HepG2 (cell line): ENCODE results near the gene NPPA. TPM values are rescaled to one million over a fixed set of nuclear protein-coding genes. Genes with fewer than 3 reads are reported as not detected.

Source experiments
- HNF4A ChIP-seq: sonication (generic); formaldehyde crosslinking; IDR thresholded peaks from 2 replicates; pipeline ENCODE4 v1.4.0; 2020; ENCODE audit warnings: missing genetic modification reagents
- MLLT10 ChIP-seq: sonication (generic); formaldehyde crosslinking; IDR thresholded peaks from 2 replicates; pipeline ENCODE4 v1.4.0; 2020; ENCODE audit warnings: missing genetic modification reagents
- PPARG ChIP-seq: conservative IDR thresholded peaks from 2 replicates; pipeline ENCODE4 v1.6.1; 2016; ENCODE audit warnings: missing biosample characterization, missing genetic modification reagents
- SCMH1 ChIP-seq: sonication (generic); formaldehyde crosslinking; IDR thresholded peaks from 2 replicates; pipeline ENCODE4 v1.9.0; 2021; ENCODE audit warnings: missing genetic modification reagents, mild to moderate bottlenecking, borderline replicate concordance
- SNRNP70 ChIP-seq: fragments of 200-400 bp; formaldehyde crosslinking; IDR thresholded peaks from 2 replicates; pipeline ENCODE4 v1.6.1; 2017; ENCODE audit warnings: mild to moderate bottlenecking, low read depth, low read length, moderate library complexity
- ZNF138 ChIP-seq: sonication (generic); formaldehyde crosslinking; IDR thresholded peaks from 2 replicates; pipeline ENCODE4 v1.5.0; 2020; ENCODE audit warnings: mild to moderate bottlenecking, low read depth, missing genetic modification reagents
- ZNF274 ChIP-seq: sonication (generic); formaldehyde crosslinking; IDR thresholded peaks from 2 replicates; pipeline ENCODE4 v1.5.1; 2020; ENCODE audit warnings: mild to moderate bottlenecking, missing genetic modification reagents
- polyA plus RNA-seq, 8 experiments: library from polyadenylated mRNA; depleted of rRNA in 3 of 8; stranded (reverse) in 7 of 8; unstranded in 1 of 8; fragments of >200 nt; fragmentation: Illumina TruSeq in 4 of 8; extraction: Trizol in 4 of 8; gene quantifications; 2 replicates each; pipeline versions ENCODE4 v1.2.1 to v1.2.3, GENCODE V29; 2011 to 2016; ENCODE audit warnings: low read depth in 4 of 8, missing spikeins in 1 of 8, mixed read lengths in 1 of 8; ENCODE audit not compliant: insufficient read depth in 1 of 8
- total RNA-seq, 5 experiments: library from RNA; depleted of rRNA; stranded (reverse); fragments of >200 nt; fragmentation: Illumina TruSeq; extraction: Trizol; gene quantifications; 2 replicates each; pipeline ENCODE4 v1.2.3, GENCODE V29; 2016; ENCODE audit warnings: low read depth in 1 of 5
- TF ChIP-seq, protein P1 (sequence below): sonication (generic); formaldehyde crosslinking; IDR thresholded peaks from 2 replicates; pipeline ENCODE4 v1.8.0; 2022; ENCODE audit warnings: mild to moderate bottlenecking, missing genetic modification reagents, borderline replicate concordance
- TF ChIP-seq, protein P2 (sequence below): IDR thresholded peaks from 2 replicates; pipeline ENCODE4 v1.6.1; 2016; ENCODE audit warnings: missing genetic modification reagents, missing compliant biosample characterization
- TF ChIP-seq, protein P3 (sequence below): sonication (generic); formaldehyde crosslinking; IDR thresholded peaks from 2 replicates; pipeline ENCODE4 v1.5.0; 2020; ENCODE audit warnings: missing genetic modification reagents
- TF ChIP-seq, protein P4 (sequence below): sonication (generic); formaldehyde crosslinking; IDR thresholded peaks from 2 replicates; pipeline ENCODE4 v1.9.0; 2021; ENCODE audit warnings: missing genetic modification reagents, mild to moderate bottlenecking, borderline replicate concordance
- TF ChIP-seq, protein P5 (sequence below): sonication (generic); formaldehyde crosslinking; IDR thresholded peaks from 2 replicates; pipeline ENCODE4 v1.4.0; 2020; ENCODE audit warnings: mild to moderate bottlenecking, missing genetic modification reagents
- TF ChIP-seq, protein P6 (sequence below): sonication (generic); formaldehyde crosslinking; IDR thresholded peaks from 2 replicates; pipeline ENCODE4 v1.5.1; 2020; ENCODE audit warnings: missing genetic modification reagents, mild to moderate bottlenecking, borderline replicate concordance

Gene NPPA
- total and polyA plus RNA-seq, 2 of the 13 experiments (the other 11 are each of a cell fraction or from before 2014, with no cell fraction given), result not detected

DNA sequence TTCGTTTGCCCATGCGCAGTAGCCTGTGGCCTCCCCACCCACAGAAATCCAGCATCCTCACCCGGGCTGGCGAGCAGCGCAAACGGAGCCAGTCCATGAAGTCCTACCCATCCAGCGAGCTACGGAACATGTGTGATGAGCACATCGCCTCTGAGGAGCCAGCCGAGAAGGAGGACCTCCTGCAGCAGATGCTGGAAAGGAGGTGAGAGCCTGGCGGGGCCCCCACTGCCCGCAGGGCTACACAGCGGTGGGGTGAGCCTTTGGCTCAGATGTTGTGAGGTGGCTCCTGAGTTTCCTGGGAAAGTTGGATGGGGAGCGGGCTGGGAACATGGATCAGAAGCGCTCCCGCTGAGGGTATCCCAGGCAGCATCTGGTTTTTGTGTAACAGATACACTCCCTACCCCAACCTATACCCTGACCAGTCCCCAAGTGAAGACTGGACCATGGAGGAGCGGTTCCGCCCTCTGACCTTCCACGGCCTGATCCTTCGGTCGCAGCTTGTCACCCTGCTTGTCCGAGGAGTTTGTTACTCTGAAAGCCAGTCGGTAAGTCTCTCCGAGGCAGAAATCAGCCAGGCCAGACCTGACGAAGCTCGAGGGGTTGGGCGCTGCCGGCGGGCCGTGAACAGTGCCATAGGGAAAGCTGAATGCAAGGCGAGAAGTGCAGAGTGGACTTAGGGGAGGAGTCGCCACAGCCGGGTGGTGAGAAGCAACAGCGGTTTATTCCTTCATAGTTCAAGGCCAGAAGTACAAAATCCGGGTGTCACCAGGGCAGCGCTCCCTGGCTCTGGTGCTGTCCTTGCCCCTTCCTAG, 10.4 kb downstream of the NPPA start (continued):
- TF ChIP-seq, protein P1, sequence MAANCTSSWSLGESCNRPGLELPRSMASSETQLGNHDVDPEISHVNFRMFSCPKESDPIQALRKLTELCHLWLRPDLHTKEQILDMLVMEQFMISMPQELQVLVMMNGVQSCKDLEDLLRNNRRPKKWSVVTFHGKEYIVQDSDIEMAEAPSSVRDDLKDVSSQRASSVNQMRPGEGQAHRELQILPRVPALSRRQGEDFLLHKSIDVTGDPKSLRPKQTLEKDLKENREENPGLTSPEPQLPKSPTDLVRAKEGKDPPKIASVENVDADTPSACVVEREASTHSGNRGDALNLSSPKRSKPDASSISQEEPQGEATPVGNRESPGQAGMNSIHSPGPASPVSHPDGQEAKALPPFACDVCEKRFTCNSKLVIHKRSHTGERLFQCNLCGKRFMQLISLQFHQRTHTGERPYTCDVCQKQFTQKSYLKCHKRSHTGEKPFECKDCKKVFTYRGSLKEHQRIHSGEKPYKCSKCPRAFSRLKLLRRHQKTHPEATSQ, result no peak
- TF ChIP-seq, protein P2, sequence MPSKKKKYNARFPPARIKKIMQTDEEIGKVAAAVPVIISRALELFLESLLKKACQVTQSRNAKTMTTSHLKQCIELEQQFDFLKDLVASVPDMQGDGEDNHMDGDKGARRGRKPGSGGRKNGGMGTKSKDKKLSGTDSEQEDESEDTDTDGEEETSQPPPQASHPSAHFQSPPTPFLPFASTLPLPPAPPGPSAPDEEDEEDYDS, result no peak
- TF ChIP-seq, protein P3, sequence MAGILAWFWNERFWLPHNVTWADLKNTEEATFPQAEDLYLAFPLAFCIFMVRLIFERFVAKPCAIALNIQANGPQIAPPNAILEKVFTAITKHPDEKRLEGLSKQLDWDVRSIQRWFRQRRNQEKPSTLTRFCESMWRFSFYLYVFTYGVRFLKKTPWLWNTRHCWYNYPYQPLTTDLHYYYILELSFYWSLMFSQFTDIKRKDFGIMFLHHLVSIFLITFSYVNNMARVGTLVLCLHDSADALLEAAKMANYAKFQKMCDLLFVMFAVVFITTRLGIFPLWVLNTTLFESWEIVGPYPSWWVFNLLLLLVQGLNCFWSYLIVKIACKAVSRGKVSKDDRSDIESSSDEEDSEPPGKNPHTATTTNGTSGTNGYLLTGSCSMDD (CRISPR knock-in tag), result no peak
- TF ChIP-seq PPARG (CRISPR knock-in tag), result no peak
- TF ChIP-seq, protein P4, sequence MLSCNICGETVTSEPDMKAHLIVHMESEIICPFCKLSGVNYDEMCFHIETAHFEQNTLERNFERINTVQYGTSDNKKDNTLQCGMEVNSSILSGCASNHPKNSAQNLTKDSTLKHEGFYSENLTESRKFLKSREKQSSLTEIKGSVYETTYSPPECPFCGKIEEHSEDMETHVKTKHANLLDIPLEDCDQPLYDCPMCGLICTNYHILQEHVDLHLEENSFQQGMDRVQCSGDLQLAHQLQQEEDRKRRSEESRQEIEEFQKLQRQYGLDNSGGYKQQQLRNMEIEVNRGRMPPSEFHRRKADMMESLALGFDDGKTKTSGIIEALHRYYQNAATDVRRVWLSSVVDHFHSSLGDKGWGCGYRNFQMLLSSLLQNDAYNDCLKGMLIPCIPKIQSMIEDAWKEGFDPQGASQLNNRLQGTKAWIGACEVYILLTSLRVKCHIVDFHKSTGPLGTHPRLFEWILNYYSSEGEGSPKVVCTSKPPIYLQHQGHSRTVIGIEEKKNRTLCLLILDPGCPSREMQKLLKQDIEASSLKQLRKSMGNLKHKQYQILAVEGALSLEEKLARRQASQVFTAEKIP (CRISPR knock-in tag), result no peak
- TF ChIP-seq, protein P5, sequence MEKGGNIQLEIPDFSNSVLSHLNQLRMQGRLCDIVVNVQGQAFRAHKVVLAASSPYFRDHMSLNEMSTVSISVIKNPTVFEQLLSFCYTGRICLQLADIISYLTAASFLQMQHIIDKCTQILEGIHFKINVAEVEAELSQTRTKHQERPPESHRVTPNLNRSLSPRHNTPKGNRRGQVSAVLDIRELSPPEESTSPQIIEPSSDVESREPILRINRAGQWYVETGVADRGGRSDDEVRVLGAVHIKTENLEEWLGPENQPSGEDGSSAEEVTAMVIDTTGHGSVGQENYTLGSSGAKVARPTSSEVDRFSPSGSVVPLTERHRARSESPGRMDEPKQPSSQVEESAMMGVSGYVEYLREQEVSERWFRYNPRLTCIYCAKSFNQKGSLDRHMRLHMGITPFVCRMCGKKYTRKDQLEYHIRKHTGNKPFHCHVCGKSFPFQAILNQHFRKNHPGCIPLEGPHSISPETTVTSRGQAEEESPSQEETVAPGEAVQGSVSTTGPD (CRISPR knock-in tag), result no peak
- TF ChIP-seq, protein P6, sequence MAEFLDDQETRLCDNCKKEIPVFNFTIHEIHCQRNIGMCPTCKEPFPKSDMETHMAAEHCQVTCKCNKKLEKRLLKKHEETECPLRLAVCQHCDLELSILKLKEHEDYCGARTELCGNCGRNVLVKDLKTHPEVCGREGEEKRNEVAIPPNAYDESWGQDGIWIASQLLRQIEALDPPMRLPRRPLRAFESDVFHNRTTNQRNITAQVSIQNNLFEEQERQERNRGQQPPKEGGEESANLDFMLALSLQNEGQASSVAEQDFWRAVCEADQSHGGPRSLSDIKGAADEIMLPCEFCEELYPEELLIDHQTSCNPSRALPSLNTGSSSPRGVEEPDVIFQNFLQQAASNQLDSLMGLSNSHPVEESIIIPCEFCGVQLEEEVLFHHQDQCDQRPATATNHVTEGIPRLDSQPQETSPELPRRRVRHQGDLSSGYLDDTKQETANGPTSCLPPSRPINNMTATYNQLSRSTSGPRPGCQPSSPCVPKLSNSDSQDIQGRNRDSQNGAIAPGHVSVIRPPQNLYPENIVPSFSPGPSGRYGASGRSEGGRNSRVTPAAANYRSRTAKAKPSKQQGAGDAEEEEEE (CRISPR knock-in tag), result no peak
- TF ChIP-seq HNF4A (CRISPR knock-in tag), result peak; percentile 26; the same call in 1 of the 2 replicates
- TF ChIP-seq SCMH1, result no peak
- no peak for TF ChIP-seq SNRNP70
- no peak for TF ChIP-seq ZNF138 (CRISPR knock-in tag)
- no peak for TF ChIP-seq ZNF274 (CRISPR knock-in tag)
- no peak for TF ChIP-seq MLLT10
